Measurements from ENCODE around the gene LEFTY1.

Gene LEFTY1

GRCh38 chr1:225915538-225915991 is 26.6 kb upstream of the LEFTY1 start:
- peak; percentile 37 for DNase-seq

DNA sequence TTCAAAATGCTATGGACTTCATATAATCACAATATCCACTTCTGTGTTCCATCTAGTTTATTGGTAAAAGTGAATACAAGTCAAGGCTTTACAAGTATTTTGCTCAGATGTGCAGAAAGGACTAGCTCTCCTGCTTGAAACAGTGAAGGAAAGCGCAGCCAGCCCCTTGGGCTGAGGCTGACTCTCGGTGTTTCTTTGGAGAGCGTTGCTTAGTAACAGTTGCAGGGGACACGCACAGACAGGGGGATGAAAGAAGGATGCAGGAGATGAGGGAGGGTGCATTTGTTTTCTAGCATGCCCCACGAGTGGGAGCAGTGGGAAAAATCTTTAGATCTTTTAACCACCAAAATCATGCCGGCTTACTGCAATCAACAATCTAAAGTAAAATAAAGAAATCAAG is 26.0 kb upstream of the LEFTY1 start:
- no peak for DNase-seq

DNA sequence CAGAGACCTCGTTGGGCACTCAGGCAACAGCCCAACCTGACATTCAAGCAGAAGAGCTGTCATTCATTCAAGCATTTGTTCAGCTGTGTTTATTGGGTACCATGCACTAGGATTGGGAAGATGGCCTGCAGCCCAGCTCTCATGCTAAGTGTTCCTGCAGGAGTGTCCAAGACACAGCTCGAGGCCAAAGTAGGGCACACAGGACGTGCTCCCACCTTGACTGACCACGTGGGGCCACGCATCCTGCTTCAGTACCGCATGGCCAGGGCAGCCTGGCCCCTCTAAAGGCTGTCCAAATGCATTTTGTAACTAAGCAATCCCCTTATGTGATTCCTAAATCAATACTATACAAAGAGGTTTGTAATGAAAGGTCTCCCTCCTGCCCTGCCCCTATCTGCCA is 25.4 kb upstream of the LEFTY1 start:
- DNase-seq = no peak

DNA sequence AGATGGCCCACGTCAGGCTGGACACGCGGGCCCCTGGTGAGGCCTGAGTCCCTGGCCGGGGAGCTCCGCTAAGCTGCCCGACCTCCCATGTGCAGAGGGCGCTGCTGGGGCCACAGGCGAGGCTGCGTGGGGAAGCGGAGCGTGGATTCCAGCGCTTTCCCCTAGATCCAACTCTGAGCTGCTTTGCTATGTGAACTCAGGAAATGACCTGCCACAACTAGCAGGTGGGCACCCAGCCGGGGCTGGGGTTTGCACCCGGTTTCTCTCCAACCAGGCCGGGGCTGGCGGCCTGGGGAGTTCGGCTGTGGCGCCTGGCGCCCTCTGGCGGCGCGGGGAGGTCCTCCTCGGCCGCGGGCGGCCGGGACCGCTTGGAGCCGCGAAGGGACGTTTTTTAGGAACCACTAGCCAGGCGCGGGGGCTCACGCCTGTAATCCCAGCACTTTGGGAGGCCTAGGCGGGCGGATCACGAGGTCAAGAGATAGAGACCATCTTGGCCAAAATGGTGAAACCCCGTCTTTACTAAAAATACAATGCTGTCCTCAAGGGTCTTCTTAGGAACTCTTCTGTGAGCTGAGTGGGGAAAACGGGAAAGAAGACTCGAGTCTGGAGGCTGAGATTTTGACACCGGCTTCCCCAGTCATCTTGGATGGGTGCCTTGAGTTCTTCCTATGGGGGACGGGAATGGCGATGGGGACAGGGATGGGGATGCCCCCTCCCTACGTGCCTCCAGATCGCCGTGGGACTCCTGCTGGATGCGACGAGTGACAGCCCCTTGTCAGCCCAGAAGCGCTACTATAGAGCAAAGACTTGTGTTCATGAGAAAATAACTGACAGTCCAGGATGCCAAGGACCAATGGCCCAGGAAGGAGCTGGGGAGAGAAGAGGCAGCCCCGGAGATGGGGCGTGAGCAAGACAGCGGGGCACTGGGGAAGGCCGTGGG is 22.5 kb upstream of the LEFTY1 start:
- DNase-seq = peak; percentile 44

- no peak for DNase-seq
These were observed 20.5 kb upstream of the LEFTY1 start for GRCh38 chr1:225909477-225909876.

DNA sequence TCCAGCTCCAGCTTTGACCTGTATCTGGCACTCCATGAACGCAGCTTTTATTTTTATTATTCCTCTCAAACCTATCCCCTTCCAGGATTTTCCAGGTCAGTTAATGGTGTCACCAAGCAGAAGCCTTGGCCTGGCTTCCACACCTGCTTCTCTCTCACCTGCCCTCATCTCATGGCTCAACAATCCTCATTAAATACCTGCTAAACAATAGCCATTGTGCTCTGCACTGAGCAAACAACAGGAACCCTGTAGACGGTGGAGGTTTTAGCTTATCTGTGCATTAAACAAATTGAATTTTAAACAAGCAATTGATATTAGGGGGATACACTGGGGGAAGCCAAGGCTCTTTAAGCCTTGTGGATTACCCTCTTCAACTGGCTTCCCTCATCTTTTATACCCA is 19.8 kb upstream of the LEFTY1 start:
- no peak for DNase-seq

DNA sequence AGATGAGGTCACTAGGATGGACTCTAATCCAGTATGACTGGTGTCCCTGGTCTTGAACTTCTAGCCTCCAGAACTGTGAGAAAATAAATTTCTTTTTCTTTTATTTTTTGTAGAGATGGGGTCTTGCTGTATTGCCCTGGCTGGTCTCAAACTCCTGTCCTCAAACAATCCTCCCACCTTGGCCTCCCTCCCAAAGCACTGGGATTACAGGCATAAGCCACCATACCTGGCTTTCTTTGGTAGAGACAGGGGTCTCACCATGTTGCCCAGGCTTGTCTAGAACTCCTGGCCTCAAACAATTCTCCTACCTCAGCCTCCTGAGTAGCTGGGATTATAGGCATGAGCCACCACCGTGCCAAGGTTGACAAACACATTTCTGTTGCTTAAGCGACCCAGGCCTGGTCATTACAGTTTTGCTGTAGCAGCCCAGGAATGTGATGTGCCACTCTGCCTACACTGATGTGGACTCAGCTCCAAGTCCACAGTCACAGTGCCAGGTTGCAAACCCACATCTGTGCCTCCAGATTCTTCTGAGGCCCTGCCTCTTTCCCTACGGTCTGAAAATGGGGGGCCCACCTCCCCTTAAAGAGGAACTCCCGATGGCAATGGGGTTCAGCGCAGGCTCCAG is 19.2 kb upstream of the LEFTY1 start:
- DNase-seq = no peak

DNA sequence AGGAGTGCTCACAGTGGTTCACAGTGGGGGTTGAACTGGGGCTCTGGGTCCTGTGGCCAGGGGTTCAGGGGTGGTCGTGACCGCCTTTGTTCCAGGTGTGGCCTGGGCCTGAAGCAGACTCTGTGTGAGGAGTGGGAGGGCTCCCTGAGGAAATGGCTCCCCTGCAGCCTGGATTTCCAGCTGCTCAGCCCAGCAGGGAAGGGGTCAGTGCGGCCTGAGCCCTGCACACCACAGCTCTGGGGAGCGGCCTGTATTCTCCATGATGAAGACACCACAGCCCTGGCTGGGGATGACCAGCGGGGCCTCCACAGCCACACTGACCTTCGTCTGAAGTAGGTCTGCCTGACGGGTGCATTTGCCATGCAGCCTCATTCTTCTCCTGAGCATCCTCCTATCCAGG is 18.4 kb upstream of the LEFTY1 start:
- no peak for DNase-seq

GRCh38 chr1:225906467-225906866 is 17.5 kb upstream of the LEFTY1 start:
- DNase-seq = no peak

DNA sequence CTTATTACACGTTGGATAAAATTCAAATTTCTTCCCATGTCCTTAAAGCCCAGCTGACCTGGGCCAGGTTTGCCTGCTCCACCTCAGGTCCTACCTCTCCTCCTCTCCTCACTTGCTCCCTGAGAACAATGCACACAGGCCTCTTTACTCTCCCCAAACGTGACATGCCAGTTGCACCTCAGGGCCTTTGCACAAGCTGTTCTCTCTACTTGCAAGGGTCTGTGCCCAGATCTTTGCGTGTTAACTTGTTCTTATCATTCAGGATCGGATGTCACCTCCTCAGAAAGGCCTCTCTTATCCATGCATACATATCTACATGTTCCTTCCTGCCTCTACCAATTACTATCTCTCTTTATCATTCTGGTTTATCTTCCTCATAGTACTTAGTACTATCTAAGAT is 14.7 kb upstream of the LEFTY1 start:
- no peak for DNase-seq

GRCh38 chr1:225899044-225899925 is 10.3 kb upstream of the LEFTY1 start:
- DNase-seq = no peak

GRCh38 chr1:225897595-225898514 is 8.9 kb upstream of the LEFTY1 start:
- DNase-seq = no peak

- no peak for DNase-seq
These were observed 8.1 kb upstream of the LEFTY1 start for GRCh38 chr1:225896937-225897549.

DNA sequence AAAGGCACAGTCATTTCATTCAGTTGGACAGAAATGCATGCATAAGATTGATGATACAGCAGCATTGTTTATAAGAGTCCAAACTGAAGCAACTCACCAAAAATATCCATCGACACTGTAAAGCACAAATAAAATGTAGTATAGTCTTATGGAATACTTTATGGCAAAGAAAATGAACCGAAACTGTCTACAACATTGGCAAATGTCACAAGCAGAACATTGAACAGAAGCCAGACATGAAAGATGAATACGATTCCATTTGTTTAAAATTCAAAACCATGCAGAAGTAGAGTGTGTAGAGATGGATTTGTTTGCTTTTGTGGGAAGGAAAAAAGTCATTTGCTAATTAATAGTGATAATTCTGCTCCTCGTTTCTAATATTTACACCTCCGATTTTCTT is 7.5 kb upstream of the LEFTY1 start:
- DNase-seq = no peak

DNA sequence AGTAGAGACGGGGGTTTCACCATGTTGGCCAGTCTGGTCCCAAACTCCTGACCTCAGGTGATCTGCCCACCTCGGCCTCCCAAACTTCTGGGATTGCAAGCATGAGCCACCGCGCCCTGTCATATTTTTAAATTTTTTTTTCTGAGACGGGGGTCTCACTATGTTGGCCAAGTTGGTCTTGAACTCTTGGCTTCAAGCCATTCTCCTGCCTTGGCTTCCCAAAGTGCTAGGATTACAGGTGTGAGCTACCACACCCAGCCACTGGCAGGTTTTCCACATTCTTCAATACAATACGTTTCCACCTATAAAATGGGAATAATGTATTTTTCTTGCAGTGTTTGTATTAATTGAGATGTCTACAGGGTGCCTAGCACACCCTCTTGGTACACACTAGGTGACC is 3.4 kb upstream of the LEFTY1 start:
- DNase-seq = no peak

DNA sequence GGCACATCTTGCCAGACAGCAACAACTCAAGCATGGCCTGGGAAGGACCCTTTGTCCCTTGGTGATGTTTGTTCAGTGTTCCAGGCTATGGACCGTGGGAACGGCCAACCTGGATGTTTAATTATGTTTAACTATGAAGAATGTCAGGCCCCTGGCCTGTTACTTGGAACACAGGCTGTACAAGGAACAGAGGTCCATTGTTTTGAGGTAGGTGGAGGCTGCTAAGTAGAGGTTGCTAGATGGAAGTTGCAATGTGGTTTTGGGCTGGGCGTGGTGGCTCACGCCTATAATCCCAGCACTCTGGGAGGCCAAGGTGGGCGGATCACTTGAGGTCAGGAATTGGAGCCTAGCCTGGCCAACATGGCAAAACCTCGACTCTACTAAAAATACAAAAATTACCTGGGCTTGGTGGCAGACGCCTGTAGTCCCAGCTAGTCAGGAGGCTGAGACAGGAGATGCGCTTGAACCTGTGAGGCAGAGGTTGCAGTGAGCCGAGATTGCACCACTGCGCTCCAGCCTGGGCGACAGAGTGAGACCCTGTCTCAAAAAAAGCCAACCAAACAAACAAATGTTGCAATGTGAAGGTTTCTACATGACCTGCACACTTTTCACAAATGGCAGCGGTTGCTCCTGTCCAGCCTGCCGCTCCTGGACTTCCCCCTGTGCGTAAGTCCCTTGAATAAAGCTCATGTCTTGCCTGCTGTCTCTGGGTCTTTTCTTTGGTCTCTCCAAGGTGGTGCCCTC is 2.5 kb upstream of the LEFTY1 start:
- no peak for DNase-seq

DNA sequence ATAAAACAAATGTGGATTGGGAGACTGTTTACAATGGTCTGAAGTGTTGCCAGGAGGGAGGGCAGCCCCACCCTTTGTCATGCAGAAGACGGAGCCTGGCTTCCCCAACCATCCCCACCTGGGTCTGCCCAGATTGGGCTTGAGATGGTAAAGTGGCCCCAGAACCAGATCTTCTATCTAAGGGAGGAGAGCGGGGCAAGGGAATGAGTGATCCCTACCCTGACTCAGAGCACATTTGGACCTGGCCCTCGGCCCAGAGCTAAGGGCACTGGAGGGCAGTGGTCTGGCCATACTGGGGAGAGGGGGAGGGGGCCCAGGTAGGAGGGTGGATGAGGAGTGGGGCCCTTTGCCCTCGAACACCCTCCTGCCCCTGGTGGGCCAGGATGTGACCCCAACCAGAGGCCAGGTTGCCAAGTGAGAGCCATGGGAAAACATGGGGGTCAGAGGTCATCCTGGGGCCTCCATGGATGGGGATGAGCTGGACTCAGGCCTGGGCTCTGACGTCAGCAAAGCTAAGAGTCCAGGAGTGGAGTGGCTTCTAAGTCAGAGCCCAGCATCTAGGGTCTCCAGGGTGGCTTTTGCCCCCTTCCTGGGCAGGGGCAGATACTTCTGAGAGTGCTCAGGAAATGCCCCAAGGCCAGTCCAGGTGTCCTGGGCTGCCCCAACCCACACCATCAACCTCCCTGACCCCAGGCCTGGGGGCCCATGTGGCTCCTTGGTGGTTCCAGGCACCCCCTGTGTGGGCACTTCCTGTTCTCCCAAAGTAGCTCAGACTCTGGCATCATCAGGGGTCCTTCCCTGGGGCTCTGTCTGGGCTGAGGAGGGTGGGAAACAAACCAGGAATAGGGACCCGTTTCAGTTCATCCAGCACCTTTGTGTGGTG is 1.6 kb upstream of the LEFTY1 start:
- no peak for DNase-seq

DNA sequence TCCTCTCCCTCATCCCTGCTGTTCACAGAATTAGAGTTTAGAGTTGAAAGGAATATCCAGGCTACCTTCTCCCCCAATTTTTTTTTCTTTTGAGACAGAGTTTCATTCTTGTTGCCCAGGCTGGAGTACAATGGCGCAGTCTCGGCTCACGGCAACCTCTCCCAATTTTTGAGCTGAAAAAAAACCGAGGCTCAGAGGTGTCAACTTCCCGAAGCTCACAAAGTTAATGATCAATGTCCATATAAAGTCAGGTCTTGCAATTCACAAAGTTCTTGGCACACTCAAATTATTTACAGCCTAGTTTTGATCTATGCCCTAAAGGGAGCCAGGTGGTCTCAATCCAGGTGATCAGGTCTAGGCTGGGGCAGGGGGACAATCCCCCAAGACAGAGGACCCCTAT is 797 bp upstream of the LEFTY1 start:
- no peak for DNase-seq

GRCh38 chr1:225888289-225888897 is 553 bp downstream of the LEFTY1 start:
- no peak for DNase-seq

Data from fibroblast of skin of right biceps (primary cell).